Islet precursor cell (in vitro differentiated cells): ENCODE measurements around the gene NEURL3.

Experiments
- DNase-seq: peaks from one replicate; pipeline ENCODE4 v3.0.0-alpha.2; 2018

NEURL3 gene

DNA sequence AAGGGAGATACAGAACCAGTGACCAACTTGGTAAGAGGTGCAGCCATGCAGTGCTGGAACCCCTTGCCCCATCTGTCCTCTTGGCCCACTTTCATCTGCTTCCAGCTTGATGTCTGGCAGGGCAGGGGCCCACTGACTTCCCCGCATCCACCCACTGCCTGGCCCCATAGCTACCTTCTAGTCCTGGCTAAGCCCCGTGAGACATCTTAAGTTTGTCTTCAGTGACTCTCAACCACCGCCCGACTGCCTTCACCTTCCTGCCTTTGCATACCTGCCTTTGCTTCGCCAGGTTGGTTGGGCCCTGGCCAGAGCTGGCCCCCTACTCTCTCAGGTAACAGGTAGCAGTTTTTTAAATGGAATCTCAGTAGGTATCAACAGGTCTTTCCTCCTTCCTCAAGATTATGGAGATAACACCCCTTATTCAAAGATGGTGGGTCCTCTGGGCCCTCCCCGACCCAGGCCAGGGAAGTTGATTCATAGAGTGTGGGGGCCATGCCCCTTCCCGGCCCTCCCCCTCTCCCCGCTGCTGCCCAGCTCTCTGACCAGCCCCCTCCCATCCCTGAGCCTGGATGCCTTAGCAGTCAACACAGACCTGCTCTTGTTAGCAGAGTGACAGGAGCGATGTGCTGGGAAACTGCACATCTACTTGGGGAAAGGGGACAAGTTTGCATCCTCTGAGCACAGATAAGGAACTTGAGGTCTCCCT is 34.2 kb upstream of the NEURL3 start:
- no peak for DNase-seq

DNA sequence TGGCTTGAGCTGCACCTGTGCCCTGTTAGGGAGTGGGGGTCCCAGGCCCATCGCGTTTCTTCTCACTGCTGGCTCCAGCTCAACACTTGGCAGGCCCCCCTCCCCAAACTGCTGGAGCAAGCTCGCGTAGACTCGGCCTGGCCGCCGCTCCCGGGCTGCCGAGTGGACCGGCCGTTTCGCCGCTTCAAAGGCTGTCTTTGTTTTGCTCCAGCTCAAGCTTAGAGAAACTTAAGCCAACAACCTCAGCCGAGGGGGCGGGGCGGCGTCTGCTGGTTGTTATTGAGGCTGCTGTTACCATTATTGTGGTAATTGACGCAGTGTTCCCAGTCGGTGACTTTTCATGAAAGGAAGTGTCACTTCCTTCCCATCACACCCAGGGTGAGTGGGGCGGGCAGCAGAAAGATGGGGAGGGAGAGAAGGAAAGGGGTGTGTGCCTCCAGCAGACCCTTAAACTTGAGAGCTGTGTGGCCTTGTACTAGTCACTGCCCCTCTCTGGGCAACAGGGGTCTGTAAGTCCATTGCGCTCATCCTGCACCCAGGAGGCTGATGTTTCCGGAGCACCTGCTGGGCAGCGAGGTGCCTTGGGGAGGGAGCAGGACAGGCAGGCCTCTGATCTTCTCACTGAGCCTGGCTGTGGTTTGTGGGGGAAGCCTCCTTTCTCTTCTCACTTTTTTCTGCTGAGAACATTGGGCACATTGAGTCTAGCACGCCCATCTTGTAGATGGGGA is 33.5 kb upstream of the NEURL3 start:
- DNase-seq: peak; percentile 88

DNA sequence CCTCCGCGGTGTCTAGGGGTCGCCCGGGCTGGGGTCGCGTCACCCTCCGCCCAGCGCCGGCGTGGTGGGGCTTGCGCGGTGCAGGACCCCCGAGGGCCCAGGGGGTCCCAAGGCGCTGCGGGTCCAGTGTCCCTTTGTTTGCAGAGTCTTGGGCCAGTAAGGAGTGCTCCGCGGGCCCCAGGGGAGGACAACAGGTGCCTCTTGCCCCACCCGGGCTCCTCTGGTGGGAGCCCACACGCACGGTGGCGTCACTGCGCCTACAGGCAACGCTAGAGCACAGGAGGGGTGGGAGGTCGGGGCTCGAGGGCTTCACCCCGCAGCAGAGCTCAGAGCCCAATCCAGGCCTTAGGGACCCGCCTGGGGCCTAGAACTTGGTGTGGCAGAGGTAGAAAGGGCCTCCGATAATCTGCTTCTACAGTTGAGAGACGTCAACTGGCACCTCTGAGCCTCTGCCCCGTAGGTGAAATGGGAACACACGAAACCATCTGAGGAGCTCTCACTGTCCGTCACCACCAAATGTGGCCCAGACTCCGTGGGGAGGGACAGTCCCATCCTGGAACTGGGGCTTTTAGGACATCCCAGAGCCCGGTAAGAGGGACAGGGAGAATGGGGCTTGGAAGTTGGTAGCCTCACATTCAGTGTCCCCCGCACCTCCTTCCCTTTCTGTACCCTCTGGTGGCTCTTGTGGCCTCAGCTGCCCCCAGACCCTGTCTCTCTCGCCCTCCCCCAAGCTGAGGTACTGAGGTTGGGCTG is 32.8 kb upstream of the NEURL3 start:
- peak; percentile 54 for DNase-seq

DNA sequence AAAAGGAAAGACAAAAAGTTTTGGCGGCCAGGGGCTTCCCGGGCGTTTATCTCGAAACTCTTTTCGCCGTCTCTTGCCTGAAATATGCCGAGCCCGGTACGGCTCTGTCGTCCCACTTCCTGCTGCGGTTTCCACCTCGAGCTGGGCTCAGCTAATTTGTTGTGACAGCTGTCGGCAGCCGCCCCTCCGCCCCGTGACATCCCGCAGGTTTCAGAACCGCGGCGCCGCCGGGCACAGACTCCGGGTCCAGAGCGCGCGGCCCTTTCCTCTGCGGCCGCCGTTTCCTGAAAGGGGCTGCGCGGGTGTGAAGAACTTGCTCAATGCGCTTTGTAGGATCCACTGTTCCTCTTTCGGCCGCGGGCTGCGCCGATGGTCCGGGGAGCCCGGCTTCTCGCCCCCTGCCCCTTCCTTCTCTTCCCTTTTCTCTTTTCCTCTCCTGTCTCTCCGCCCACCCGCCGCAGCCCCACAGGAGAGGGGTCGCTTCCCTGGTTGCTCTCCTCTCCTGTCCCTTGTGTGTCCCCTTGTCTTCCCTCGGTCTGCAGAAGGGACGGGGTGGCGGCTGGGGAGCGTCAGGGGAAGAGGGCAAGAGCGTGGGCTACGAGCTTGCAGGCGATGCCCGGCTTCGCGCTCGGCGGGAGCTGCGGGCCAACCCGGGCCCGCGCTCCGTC is 32.0 kb upstream of the NEURL3 start:
- peak; percentile 81 for DNase-seq

DNA sequence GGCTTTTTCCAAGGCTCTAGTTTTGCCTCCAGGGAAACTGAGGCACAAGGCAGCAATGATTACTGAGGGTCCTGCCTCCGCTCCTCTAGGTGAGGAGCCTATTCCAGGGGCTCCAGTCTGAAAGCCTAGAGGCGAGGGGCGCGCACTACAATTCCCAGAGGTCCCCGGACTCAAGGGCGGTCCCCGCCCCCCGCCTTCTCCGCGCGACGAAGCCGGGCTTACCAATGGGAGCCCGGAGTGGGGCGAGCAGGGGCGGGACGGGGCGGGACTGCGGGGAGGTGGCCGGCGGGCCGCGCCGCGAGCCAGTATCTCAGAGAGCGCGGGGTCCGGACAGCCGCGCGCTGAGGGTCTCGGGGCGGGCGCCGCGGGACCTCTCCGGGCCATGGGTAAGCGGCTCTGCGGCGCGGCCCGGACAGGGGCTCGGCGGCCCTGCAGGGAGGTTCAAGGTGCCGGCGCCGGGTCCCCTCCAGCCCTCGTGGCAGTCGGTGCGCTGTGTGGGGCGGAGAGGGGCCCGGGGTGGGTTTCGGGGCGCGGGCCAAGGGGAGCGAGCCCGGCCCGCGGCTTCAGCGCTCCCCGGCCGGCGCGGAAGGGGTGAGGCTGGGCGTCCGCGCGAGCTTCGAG is 31.4 kb upstream of the NEURL3 start, which contains the start of gene ARID5A:
Gene ARID5A, plus strand, starts transcription at position 308 of the 621 bp plus-strand sequence. Its CDS starts 75 bp downstream, at position 383.
- peak; percentile 94 for DNase-seq

DNA sequence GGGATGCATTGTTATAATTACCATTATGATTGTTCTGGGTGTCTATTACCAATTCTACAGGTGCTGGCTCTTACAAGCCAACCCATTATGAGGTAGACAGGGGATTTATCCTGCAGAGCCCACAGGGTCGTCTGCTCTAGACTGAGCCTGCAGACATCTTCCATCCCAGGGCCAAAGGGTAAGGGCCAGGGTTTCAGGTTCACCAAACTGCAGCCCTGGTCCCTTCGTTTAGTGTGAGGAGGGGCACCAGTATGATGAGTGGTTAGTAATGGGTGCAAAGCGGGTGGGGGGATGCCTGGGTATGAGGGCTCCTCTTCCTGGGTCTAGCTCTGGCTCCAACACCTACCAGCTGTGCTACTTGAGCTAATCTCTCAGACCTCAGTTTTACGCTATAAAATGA is 30.2 kb upstream of the NEURL3 start:
- no peak for DNase-seq

DNA sequence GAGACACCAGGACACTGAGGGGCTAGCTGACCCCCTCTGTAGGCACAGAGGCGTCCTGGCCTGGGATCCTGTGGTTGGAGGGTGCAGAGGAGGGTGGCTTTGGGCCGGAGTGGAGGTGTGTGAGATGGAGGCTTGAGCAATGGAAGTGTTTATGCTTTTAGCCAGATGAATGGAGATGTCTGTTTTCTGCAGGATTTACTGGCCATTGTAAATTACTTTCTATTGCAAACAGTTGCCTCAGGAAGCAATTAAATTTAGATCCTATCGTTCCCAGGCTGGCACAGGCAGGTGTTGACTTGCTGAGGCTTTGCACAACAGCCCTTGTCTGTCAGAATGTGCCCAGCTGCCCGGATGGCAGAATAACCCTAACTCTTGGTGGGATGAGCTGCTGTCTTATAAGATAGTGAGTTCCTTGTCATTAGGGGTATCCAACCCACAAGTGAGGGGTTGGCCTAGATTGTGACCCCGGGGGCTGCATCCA is 29.6 kb upstream of the NEURL3 start:
- DNase-seq: no peak

DNA sequence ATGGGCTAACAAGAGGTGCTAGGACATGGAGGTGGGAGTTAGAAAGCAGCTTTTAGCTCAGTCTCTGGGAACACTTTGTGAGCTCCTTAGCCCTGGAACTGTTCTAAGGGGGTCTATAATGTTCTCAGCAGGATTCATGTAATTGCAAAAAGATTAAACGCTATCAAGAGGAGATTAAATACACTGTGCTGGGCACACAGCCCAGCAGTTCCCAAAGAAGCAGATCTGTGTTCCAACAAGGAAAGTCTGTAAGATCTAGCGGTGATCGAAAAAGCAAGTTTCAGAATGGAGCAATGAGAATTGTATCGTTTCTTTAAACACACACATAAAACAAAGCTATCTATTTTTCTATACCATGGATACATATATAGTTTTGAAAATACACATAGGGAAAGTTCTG is 29.0 kb upstream of the NEURL3 start:
- no peak for DNase-seq

DNA sequence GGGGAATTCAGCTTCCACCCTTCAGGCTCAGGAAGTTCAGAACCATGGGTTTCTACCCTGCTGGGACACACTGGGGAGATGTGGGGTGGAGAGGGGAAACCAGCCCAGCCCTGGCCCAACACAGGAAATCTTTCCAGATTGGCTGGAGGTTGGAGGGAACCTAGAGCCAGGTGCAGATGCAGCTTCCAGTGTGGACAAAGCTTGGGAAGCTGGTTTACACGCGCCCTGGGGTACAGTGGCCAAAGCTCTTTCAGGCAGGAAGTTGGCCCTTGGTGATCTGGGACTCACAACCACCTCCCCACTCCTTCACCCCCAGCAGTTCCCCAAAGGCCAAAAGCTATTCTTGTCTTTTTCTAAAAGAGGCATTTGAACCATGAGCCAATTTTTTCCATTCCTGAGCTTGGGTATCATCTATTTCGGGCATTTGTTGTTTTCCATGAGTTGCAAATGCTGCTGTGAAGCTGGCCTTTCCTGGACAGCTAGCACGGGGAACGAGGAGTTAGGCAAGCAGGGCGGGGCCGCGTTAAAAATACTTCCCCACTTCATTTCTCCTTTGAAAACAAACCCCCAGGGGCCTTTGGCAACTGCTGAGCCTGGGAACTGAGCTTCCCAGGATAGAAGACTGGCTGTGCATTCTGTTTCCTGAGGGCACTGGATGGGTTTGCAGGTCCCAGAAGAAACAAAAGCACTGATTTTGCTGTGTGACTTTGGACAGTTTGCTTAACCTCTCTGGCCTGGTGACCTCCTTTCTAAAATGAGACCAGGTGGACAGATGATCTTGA is 28.3 kb upstream of the NEURL3 start:
- no peak for DNase-seq

DNA sequence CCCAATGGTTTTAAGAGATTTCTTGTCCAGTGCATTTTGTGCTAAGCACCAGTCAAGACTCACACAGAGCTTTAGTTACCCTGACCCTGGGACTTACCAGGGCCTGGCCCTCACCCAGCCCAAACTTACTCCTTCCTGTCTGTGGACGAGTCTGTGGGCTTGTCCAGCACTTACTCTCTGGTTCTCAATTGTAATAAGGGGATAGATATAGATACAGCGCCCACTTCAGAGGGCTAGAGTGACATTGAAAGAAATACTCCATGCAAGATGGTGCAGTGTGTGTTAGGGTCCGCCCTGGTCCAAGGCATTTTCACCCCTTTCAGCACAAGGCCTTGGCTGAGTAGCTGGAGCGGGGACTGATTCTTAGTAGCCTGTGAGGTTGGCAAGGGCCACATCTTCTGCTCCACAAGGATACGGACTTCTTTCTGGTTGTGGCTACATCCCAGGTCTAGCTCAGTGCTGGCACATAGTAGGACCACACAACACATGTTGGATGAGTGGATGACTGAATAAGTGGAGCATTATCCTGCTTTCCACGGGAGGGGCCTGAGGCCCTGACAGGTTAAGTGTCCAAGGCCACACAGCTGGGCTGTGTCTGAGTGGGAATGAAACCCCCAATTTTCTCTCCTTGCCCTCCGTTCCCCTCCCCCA is 27.6 kb upstream of the NEURL3 start:
- no peak for DNase-seq

DNA sequence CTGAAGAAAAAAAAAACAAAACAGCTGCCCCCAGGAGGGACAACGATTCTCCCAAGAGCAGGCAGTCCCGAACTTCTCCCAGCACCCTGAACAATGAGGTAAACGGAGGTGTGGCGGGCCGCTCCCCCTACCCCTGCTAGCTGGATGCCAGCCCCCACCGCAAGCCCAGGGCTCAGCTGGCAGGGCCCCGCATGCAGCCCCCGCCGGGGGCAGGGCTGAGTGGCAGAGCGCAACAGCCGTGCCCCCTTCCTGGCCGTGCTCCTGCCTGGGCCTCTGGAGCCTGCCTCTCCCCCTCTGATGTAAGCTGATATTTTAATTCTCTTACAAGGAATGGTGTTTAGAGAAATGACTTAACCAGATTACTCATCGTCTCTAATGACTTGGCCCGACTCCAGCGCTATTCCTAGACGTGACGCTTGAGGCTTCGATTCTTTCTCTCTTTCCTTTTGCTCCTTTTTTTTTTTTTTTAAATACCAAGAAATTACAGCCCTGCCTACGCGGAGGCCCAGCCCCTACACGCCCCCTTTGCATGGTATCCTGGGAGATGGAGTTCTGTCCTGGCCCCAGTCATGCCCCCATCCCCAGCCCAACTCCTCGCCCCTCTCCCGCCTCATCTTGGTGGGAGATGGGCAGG is 26.8 kb upstream of the NEURL3 start:
- DNase-seq: peak; percentile 87

DNA sequence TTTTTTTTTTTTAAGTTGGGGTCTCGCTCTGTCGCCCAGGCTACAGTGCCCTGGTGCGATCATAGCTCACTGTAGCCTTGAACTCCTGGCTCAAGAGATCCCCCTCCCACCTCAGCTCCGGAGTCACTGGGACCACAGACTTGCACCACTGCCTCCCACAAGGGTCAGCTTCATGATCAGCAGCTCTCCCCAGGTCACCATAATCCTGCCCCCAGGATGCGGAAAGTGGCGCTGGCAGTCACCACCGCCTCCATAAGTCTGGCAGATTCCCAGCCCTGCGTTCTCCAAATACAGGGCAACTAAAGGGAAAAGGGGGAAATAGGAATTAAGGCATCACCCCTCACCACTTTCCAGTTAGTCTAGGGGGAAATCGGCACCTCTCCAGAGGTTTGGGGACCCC is 26.2 kb upstream of the NEURL3 start:
- DNase-seq: no peak

DNA sequence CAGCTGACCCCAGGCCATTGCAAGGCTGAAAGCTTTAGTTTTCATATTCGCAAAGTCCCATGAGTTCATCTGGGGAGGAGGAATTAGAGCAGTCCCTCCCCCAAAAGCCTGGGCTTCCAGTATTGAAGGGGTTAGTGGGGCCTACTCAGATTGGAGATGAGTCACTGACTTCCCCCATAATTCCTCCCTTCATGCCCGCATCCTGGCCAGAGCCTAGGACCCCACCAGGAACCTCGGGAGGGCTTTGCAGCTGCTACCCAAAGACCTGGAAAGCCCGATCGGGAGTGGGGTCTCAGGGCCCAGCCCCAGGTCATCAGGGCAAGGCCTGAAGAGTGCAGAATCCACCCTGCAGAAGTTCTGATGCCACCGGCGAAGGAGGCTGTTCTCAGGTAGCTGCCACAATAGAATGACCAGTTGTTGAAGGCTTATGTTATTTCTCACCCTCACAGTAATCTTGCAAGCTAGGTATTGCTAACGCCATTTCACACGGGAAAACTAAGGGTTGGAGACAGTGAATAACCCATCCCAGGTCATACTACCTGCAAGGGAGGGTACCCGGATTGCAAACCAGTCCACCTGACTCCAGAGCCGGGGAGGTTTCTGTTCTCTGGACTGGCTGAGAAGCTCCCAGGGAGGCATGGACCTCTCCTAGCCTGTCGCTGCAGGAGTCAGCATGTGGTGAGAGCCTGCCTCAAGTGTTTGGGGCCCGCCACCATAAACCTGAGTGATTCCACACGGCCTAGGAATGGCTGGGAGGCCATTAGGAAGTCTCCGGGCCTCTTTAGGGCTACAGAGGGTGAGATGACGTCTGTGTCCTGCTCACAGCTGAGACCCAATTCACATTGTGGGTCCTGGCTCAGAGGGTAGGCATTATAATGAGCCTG is 25.6 kb upstream of the NEURL3 start:
- DNase-seq: peak; percentile 43

DNA sequence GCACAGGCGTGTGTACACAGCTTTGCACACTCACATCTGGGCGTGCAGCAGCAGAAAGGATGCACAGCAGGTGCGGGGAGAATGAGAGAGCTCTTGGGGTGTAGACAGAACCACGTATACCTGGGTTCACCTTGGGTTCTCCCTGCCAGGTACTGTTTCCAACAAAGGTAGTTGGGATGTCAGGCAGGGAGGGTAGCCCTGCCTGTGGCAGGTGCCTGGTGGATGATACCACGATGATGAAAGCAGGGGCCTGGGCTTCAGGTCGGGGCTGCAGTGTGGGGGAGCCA is 24.9 kb upstream of the NEURL3 start:
- DNase-seq: no peak

DNA sequence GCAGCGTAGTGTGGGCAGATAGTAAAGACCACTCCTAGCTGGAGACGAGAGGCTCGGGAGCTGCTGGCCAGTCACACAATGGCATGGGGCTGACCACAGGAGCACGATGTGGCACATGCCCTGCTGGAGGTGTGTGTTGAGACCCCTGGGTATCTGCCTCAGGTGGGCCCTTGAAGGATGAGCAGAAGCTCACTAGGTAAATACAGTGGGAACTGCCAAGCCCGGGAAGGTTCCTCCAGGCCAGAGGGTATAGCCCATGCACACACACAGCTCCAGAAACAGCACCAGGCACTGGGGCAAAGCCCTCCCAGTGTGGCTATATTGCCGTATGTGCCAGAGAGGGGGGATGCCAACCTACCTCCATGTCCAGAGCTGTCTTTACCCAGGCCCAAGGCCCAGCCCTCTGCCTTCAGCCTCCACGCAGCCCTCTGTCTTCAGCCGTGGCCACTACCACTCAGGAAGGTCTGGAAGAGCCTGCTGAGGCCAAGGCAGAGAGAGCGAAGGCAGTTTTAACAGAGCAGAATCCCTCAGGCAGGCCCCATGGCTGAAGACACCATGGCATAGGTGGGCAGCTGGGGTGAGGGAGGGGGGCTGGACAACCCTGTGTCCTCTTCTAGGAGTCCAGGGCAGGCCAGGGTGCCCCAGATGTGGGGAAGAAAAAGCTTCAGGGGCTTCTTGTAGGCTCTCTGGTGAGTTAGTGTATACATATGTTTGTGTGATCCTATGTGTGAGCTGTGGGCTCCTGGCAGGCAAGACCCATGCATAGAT is 24.4 kb upstream of the NEURL3 start:
- peak; percentile 38 for DNase-seq

DNA sequence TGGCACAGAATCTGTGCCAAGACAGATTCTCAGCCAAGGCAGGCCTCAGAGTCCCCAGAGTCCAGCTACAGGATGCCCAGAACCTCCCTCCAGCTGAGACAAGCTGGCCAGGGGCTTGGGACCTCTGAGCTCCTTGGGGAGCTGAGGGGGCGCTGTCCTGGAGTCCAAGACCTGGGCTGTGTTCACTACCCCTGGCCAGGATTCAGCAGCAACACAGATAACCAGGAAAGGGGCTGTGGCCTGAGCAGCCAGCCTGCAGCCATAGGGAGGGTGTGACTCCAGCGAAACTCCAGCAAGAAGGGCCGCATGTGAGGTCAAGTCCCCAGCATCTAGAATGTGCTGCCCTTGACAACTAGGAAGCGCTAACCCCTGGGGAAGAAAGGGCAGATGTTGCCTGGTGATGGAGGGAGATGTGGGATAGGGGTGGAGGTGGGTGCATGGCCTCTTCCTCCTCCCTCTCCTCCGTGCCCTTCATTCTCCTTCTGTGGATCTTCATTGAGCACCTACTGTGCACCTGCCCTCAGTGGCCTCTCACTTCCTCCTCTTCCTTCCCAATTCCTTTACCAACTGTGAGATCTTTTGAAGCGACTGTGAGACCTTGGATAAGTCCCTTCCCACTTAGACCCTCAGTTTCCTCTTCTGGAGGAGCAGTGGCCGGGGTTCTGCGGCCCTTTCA is 23.7 kb upstream of the NEURL3 start:
- no peak for DNase-seq

DNA sequence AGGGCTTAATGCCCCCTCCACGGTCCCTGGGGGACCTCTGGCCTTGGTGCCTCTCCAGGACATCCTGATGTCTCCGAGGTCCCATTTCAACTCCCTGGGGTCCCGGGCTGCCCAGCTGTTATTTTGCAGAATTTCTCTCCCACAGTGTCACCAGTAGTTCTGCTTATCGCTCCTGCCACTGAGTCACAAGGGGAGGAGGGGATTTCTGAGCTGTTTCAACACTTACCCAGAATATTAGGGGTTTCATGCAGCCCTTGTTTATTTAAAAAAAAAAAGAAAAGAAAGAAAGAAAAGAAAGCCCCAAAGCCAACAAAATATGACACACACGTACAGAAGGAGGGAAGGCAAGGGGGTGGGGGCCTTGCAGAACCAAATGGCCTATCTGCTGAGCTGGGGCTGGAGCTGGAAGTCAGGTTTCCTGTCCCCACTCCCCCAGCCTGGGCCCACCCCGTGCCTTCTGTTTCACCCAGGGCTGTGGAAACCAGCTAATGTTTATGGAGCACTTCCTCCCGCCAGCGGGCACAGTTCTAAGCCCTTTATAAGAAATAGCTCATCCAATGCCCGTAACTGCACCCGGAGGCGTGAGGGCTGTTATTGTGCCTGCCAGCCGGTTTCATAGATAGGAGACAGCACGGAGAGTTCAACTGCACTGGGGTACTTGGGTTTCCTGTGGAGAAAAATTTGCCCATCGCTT is 23.0 kb upstream of the NEURL3 start:
- no peak for DNase-seq
